Thyroid gland (tissue), 4 donors: ENCODE measurements around the gene SSX4B.
"Not testable (repeated sequence)": the region's sequence is repeated elsewhere in the genome, so short reads cannot be mapped to it uniquely, and the experiment has no call there.

Experiments used
- POLR2A ChIP-seq, 2 donors: fragments of 450-650 bp; IDR thresholded peaks; one replicate each; pipeline ENCODE4 v1.6.1; 2017; ENCODE audit warnings: antibody characterized with exemption in 2 of 2, mild to moderate bottlenecking in 2 of 2, moderate library complexity in 1 of 2
- TF ChIP-seq, protein P1 (sequence below), 6 experiments: fragments of 200-600 bp in 3 of 6; fragments of 450-650 bp in 3 of 6; sonication (generic) in 3 of 6; IDR thresholded peaks; one replicate each; pipeline ENCODE4 v1.5.1; 2016 to 2019; ENCODE audit warnings: antibody characterized with exemption in 6 of 6, mild to moderate bottlenecking in 2 of 6, inconsistent platforms in 1 of 6, moderate library complexity in 1 of 6

GRCh38 chrX:48397825-48398224 lies 13.9 kb downstream of the SSX4B start:
- not testable (repeated sequence) for TF ChIP-seq POLR2A (IDR thresholded peaks at IDR 0.05)
- TF ChIP-seq, protein P1, sequence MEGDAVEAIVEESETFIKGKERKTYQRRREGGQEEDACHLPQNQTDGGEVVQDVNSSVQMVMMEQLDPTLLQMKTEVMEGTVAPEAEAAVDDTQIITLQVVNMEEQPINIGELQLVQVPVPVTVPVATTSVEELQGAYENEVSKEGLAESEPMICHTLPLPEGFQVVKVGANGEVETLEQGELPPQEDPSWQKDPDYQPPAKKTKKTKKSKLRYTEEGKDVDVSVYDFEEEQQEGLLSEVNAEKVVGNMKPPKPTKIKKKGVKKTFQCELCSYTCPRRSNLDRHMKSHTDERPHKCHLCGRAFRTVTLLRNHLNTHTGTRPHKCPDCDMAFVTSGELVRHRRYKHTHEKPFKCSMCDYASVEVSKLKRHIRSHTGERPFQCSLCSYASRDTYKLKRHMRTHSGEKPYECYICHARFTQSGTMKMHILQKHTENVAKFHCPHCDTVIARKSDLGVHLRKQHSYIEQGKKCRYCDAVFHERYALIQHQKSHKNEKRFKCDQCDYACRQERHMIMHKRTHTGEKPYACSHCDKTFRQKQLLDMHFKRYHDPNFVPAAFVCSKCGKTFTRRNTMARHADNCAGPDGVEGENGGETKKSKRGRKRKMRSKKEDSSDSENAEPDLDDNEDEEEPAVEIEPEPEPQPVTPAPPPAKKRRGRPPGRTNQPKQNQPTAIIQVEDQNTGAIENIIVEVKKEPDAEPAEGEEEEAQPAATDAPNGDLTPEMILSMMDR (IDR thresholded peaks at IDR 0.05), result not testable (repeated sequence)
